ENCODE data around the gene PPIG.
"Not testable (repeated sequence)": the region's sequence is repeated elsewhere in the genome, so short reads cannot be mapped to it uniquely, and the experiment has no call there.

The PPIG gene

DNA sequence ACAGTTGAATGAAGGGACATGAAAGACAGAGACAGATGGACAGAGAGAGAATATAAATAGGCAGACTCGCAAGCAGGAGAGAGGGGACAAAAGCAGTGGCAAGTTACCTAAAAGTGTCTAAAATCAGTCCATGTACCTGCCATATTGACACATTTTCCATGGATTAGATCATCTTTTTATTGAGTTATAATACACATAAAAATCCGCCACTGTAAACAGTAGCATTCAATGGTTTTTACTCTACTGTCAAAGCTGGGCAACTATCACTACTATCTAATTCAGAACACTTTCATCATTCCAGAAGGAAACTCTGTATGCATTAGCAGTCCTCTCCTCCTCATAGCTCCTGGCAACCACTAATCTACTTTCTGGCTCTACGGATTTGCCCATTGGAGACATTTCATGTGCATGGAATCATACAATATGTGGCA lies 100.0 kb downstream of the PPIG start:
- DNase-seq (ENCODE audit: low read depth), result no peak
- H3K4me3 ChIP-seq (ENCODE audit: low read depth, low read length), result no peak overlapping the region
- TF ChIP-seq, protein P1, sequence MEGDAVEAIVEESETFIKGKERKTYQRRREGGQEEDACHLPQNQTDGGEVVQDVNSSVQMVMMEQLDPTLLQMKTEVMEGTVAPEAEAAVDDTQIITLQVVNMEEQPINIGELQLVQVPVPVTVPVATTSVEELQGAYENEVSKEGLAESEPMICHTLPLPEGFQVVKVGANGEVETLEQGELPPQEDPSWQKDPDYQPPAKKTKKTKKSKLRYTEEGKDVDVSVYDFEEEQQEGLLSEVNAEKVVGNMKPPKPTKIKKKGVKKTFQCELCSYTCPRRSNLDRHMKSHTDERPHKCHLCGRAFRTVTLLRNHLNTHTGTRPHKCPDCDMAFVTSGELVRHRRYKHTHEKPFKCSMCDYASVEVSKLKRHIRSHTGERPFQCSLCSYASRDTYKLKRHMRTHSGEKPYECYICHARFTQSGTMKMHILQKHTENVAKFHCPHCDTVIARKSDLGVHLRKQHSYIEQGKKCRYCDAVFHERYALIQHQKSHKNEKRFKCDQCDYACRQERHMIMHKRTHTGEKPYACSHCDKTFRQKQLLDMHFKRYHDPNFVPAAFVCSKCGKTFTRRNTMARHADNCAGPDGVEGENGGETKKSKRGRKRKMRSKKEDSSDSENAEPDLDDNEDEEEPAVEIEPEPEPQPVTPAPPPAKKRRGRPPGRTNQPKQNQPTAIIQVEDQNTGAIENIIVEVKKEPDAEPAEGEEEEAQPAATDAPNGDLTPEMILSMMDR (IDR thresholded peaks at IDR 0.05; ENCODE audit: low read depth, low read length), result no peak
- no peak for TF ChIP-seq POLR2A (IDR thresholded peaks at IDR 0.05; ENCODE audit: extremely low read depth, insufficient read length)
- no peak for TF ChIP-seq MYC (IDR thresholded peaks at IDR 0.05; ENCODE audit: low read depth, low read length)
- TF ChIP-seq, protein P2, sequence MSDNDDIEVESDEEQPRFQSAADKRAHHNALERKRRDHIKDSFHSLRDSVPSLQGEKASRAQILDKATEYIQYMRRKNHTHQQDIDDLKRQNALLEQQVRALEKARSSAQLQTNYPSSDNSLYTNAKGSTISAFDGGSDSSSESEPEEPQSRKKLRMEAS (IDR thresholded peaks at IDR 0.05; ENCODE audit: low read depth, low read length), result no peak

DNA sequence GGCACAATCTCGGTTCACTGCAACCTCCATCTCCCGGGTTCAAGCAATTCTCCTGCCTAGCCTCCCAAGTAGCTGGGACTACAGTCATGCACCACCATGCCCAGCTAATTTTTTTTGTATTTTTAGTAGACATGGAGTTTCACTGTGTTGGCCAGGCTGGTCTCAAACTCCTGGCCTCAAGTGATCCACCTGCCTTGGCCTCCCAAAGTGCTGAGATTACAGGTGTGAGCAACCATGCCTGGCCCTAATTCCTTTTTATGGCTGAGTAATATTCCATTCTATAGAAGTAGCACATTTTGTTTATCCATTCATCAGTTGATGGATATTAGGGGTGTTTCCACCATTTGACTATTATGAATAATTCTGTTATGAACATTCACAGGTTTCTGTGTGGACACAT lies 100.6 kb downstream of the PPIG start:
- DNase-seq (ENCODE audit: low read depth); H3K4me3 ChIP-seq (ENCODE audit: low read depth, low read length): not testable (repeated sequence)

DNA sequence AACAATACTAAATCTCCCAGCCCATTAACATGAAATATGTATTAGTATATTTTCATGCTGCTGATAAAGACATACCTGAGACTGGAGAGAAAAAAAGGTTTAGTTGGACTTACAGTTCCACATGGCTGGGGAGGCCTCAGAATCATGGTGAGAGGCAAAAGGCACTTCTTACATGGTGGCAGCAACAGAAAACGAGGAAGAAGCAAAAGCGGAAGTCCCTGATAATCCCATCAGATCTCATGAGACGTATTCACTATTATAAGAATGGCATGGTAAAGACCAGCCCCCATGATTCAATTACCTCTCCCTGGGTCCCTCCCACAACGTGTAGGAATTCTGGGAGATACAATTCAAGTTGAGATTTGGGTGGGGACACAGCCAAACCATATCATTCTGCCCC lies 102.7 kb downstream of the PPIG start:
- H3K4me3 ChIP-seq (ENCODE audit: low read depth, low read length); DNase-seq (ENCODE audit: low read depth): not testable (repeated sequence)

DNA sequence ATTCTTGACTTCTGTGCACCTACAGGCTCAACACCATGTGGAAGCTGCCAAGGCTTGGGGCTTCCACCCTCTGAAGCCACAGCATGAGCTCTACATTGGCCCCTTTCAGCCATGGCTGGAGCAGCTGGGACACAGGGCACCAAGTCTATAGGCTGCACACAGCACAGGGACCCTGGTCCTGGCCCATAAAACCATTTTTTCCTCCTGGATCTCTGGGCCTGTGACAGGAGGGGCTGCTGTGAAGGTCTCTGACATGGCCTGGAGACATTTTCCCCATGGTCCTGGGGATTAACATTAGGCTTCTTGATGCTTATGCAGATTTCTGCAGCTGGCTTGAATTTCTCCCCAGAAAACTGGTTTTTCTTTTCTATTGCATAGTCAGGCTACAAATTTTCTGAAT lies 103.8 kb downstream of the PPIG start:
- DNase-seq (ENCODE audit: low read depth); H3K4me3 ChIP-seq (ENCODE audit: low read depth, low read length): not testable (repeated sequence)

- TF ChIP-seq, protein P2 (IDR thresholded peaks at IDR 0.05; ENCODE audit: low read depth, low read length), result no peak
- TF ChIP-seq MYC (IDR thresholded peaks at IDR 0.05; ENCODE audit: low read depth, low read length), result no peak
- no peak overlapping the region for H3K4me3 ChIP-seq (ENCODE audit: low read depth, low read length)
- DNase-seq (ENCODE audit: low read depth), result no peak
Measured at GRCh38 chr2:169690958-169691357, 106.8 kb downstream of the PPIG start.

Measured in NB4 (cell line).